ENCODE results near the gene MVB12B. TPM values are rescaled to one million over a fixed set of nuclear protein-coding genes. Genes with fewer than 3 reads are reported as not detected.
A peak's percentile ranks its signal among the peaks of the same experiment; 100 is the strongest.

The MVB12B gene
- total and polyA plus RNA-seq, 2 donors (not counting 1 experiment from before 2014, with no cell fraction given): 2.5 to 2.6 TPM

DNA sequence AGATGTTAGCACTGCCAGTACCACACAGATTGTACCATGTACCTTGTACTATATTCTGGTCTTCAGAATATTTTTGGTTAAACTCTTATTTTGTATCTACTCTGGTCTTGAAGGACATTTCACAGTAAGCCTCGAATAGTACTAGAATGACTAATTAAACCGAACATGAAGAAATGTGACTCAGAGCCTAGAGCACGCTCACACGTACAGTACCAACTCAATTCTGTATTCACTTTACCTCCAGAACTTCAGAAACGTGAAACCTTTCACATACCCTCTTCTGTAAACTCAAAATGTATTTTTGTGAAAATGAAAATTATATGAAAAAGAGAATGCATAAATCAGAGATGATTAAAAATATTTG, 112.8 kb downstream of the MVB12B start:
- Histone ChIP-seq H3K4me2 (ENCODE audit: extremely low read depth, insufficient read depth, low read length) (no peak overlapping the region), H4K20me1 (ENCODE audit: control insufficient read depth, extremely low read depth, insufficient read depth, low read length) (no peaks in the 10 kb centered on the region), H3K79me2 (ENCODE audit: control insufficient read depth, insufficient read depth, low read length) (no peaks in the 10 kb centered on the region), H3K4me1 (ENCODE audit: control insufficient read depth, extremely low read depth, insufficient read depth, low read length) (peaks cover 2% of the 10 kb centered on the region), H3K9me3 (ENCODE audit: control insufficient read depth, insufficient read depth, low read depth, low read length) (no peaks in the 10 kb centered on the region), H2AFZ (ENCODE audit: low read length) (no peak overlapping the region), H3K27ac (ENCODE audit: insufficient read depth, low read length) (no peak overlapping the region), H3K36me3 (ENCODE audit: control insufficient read depth, insufficient read depth, low read length) (no peaks in the 10 kb centered on the region), H3K9ac (ENCODE audit: insufficient read depth, low read length) (no peak overlapping the region), H3K27me3 (ENCODE audit: control insufficient read depth, insufficient read depth, low read length) (no peaks in the 10 kb centered on the region), H3K4me3 (replicated peaks in 1 of 4; ENCODE audit: control extremely low read depth in 1 of 4, insufficient read depth in 1 of 4, low read depth in 3 of 4, low read length in 4 of 4) (no peak overlapping the region)
- TF ChIP-seq, protein P1, sequence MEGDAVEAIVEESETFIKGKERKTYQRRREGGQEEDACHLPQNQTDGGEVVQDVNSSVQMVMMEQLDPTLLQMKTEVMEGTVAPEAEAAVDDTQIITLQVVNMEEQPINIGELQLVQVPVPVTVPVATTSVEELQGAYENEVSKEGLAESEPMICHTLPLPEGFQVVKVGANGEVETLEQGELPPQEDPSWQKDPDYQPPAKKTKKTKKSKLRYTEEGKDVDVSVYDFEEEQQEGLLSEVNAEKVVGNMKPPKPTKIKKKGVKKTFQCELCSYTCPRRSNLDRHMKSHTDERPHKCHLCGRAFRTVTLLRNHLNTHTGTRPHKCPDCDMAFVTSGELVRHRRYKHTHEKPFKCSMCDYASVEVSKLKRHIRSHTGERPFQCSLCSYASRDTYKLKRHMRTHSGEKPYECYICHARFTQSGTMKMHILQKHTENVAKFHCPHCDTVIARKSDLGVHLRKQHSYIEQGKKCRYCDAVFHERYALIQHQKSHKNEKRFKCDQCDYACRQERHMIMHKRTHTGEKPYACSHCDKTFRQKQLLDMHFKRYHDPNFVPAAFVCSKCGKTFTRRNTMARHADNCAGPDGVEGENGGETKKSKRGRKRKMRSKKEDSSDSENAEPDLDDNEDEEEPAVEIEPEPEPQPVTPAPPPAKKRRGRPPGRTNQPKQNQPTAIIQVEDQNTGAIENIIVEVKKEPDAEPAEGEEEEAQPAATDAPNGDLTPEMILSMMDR (conservative IDR thresholded peaks at IDR 0.05 in 1 of 2, IDR thresholded peaks at IDR 0.05 in 1 of 2; ENCODE audit: low read depth in 1 of 2, low read length in 2 of 2): no peak
- TF ChIP-seq EZH2 (IDR thresholded peaks at IDR 0.05; ENCODE audit: low read length, missing control alignments): no peak
- DNase-seq (ENCODE audit: low read depth in 2 of 2): peak; percentile 56 to 89

DNA sequence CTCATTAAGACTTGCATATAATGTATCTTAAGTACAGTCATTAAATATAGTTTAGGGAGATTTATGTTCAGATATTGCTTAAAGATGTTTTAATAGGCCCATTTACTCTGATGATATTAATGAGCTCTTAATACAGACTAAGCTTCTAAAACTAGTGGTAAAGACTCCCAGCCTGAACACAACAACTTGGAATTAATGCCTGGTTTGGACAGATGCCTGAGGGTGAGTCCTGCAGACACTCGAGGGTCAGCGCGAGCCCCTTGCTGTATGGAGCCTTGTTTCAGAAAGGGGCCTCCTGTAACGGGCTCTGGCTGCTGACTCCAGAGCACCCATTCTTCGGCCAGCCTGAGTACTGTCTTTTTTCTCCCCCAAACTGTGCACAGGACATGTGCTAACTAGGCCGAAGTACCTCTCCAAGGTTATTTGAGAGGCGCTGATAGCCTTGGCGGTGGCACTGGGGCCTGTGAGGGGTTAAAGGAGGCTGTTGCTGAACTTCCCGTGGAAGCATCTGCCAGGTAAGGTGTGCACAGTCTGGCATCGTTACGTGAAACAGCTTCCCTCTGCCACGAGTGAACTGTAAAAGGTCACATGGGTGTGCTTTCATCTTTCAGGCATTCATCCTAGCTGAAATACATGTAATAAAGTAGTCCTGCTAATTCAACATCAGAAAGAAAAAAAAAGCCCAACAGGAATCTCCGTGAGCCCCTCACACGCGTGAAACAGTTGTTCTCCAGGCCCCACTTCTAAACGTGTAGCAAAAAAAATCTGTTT, 113.4 kb downstream of the MVB12B start:
- Histone ChIP-seq H3K79me2 (ENCODE audit: control insufficient read depth, insufficient read depth, low read length) (no peaks in the 10 kb centered on the region), H3K4me3 (replicated peaks in 1 of 4; ENCODE audit: control extremely low read depth in 1 of 4, insufficient read depth in 1 of 4, low read depth in 3 of 4, low read length in 4 of 4) (no peak overlapping the region), H3K27ac (ENCODE audit: insufficient read depth, low read length) (no peak overlapping the region), H3K4me2 (ENCODE audit: extremely low read depth, insufficient read depth, low read length) (no peak overlapping the region), H3K9ac (ENCODE audit: insufficient read depth, low read length) (no peak overlapping the region), H3K9me3 (ENCODE audit: control insufficient read depth, insufficient read depth, low read depth, low read length) (no peaks in the 10 kb centered on the region), H3K4me1 (ENCODE audit: control insufficient read depth, extremely low read depth, insufficient read depth, low read length) (peaks cover 2% of the 10 kb centered on the region), H3K36me3 (ENCODE audit: control insufficient read depth, insufficient read depth, low read length) (no peaks in the 10 kb centered on the region), H4K20me1 (ENCODE audit: control insufficient read depth, extremely low read depth, insufficient read depth, low read length) (no peaks in the 10 kb centered on the region), H3K27me3 (ENCODE audit: control insufficient read depth, insufficient read depth, low read length) (no peaks in the 10 kb centered on the region), H2AFZ (ENCODE audit: low read length) (no peak overlapping the region)
- DNase-seq (ENCODE audit: low read depth in 2 of 2): no peak
- TF ChIP-seq EZH2 (IDR thresholded peaks at IDR 0.05; ENCODE audit: low read length, missing control alignments): no peak
- TF ChIP-seq, protein P1 (conservative IDR thresholded peaks at IDR 0.05 in 1 of 2, IDR thresholded peaks at IDR 0.05 in 1 of 2; ENCODE audit: low read depth in 1 of 2, low read length in 2 of 2): no peak

DNA sequence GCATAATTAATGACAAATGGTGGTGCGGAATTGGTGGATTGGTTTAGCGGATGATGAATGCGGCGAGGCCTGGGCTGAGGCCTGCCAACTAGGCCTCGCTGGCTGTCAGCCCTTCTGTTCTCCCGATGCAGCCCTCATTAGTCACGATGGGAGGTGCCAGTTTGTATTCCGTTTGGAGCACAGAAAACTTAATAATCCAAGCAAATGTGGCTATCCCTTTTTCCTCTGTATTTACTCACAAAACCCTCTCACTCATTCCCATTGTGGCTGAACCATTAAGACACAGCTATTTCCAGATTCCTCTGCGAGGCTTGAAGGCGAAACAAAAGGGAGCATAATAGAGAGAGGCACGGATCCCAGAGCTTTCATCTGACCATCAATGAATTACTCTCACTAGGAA, 114.3 kb downstream of the MVB12B start:
- Histone ChIP-seq H3K4me3 (replicated peaks in 1 of 4; ENCODE audit: control extremely low read depth in 1 of 4, insufficient read depth in 1 of 4, low read depth in 3 of 4, low read length in 4 of 4) (no peak overlapping the region), H3K36me3 (ENCODE audit: control insufficient read depth, insufficient read depth, low read length) (no peaks in the 10 kb centered on the region), H3K79me2 (ENCODE audit: control insufficient read depth, insufficient read depth, low read length) (no peaks in the 10 kb centered on the region), H3K4me1 (ENCODE audit: control insufficient read depth, extremely low read depth, insufficient read depth, low read length) (peaks cover 2% of the 10 kb centered on the region), H3K27ac (ENCODE audit: insufficient read depth, low read length) (no peak overlapping the region), H3K4me2 (ENCODE audit: extremely low read depth, insufficient read depth, low read length) (no peak overlapping the region), H4K20me1 (ENCODE audit: control insufficient read depth, extremely low read depth, insufficient read depth, low read length) (no peaks in the 10 kb centered on the region), H3K9me3 (ENCODE audit: control insufficient read depth, insufficient read depth, low read depth, low read length) (no peaks in the 10 kb centered on the region), H3K9ac (ENCODE audit: insufficient read depth, low read length) (no peak overlapping the region), H2AFZ (ENCODE audit: low read length) (no peak overlapping the region), H3K27me3 (ENCODE audit: control insufficient read depth, insufficient read depth, low read length) (no peaks in the 10 kb centered on the region)
- TF ChIP-seq, protein P1 (conservative IDR thresholded peaks at IDR 0.05 in 1 of 2, IDR thresholded peaks at IDR 0.05 in 1 of 2; ENCODE audit: low read depth in 1 of 2, low read length in 2 of 2): no peak
- no peak for TF ChIP-seq EZH2 (IDR thresholded peaks at IDR 0.05; ENCODE audit: low read length, missing control alignments)
- DNase-seq (ENCODE audit: low read depth in 2 of 2): peak; percentile 18 to 83

All from fibroblast of lung (primary cell).